Stimulated activated CD4-positive, alpha-beta T cell treated with anti-CD3 and anti-CD28 coated beads, Interleukin-1b, Interleukin-23, amount 100 ng/mL, for 1 hour (primary cell): ENCODE data around the gene TPD52L1.

Experiments used
- DNase-seq, 2 donors: peaks; one replicate each; pipeline ENCODE4 v3.0.0-alpha.2; 2020; ENCODE audit warnings: low read depth in 2 of 2

The TPD52L1 gene

GRCh38 chr6:125307150-125307838, 153.7 kb downstream of the TPD52L1 start:
- no peak for DNase-seq

DNA sequence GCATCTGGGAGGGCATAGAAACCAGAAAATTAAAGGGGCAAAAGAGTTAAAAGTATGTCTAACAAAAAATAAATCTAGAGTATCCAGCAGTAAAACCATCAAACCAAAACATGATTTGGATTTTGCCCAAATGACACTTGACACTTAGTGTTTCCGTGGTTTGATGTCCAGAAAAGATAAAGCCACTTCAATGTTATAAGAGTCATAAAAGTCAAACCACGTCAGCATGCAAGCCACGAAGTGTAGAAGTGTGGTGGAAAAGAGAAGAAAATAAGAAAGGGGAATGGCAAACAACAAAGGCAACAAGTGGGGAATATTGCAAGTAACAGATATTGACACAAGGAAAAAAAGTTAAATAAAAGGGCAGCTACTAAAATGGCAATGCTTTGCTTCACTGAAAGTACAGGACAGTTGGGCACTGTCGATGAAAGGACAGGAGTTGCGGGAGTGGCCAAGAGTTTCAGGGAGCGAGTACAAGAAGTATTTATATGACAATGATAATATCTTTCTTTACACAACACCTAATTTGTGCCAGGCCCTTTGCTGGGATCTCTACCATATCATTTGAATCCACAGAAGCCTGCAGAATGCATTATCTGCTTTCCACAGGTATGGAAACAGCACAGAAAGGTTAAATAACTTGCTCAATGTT, 154.5 kb downstream of the TPD52L1 start:
- no peak for DNase-seq

DNA sequence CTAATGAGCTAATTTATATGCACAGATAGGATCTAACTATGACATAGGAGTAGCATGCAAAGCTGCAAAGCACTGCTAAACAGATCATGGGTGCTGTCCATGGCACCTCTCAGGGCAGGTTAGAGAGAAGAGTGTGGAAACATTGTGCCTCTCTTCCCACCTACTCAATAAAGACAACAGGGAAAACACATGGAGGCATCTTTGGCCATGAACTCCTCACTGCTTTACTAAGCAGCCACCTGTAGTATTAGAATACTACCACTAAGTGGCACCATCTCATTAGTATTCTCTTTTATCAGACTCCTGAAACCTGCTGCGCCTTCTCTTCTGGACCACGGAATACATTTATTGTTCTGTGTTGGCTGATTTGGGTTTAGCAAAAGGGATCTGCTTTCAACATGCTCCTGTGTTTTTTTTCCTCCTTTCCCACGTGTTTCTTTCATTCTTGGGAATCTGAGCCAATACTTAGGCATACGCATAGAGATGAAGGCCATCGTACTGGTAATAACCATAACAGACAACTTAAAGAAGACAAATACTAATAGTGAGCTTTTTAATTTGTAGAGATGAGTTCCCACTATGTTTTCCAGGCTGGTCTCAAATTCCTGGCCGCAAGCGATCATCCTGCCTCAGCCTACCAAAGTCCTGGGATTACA, 157.5 kb downstream of the TPD52L1 start:
- no peak for DNase-seq

DNA sequence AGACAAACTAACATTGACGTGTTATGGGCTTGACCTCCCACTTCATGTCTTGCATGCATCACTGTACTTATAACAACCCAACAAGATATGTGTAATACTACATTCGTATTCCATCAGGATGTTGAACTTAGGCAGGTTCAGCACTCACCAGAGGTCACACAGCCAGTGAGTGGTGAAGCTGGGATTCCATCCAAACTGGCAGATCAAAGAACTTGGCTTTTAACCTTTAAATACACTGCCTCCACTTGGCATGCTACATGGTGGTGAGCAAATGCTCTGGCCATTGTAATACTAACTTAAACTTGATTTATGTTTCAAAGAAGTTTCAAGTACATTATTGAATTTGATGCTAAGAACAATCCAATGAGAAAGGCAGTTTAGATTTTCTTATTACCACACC, 158.9 kb downstream of the TPD52L1 start:
- no peak for DNase-seq

- DNase-seq, result no peak
Measured at GRCh38 chr6:125312950-125313349, 159.4 kb downstream of the TPD52L1 start.
